Measurements from ENCODE around the gene NF1.

Gene NF1

DNA sequence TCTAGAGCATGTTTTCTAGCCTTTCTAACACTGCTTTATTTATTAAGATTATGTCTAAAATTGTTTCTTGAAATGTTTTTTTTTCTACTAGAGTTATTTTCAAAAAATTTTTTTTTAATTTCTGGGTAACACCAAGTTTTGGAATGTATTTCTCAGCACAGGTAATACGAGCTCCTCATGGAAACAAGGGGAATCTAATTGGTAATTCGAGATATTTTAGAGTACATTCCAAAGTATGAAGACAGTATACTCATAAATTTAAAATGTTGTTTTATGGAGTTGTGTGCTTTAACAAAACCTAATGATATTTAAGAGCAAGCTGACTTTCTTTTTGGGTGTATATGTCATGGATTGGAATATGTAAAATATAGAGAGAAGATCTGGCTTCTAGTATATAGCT lies 159.9 kb downstream of the NF1 start:
- Histone ChIP-seq H4K8ac (ENCODE audit: low read depth, low read length) (no peak overlapping the region), H3K27me3 (ENCODE audit: control insufficient read depth in 3 of 3, insufficient read depth in 3 of 3, low read depth in 1 of 3, low read length in 3 of 3) (no peaks in the 10 kb centered on the region), H2AK5ac (ENCODE audit: low read depth, low read length) (no peak overlapping the region), H2BK12ac (ENCODE audit: low read length) (no peak overlapping the region), H3K4me3 (ENCODE audit: low read length in 2 of 2) (no peak overlapping the region), H2BK120ac (ENCODE audit: low read depth, low read length) (no peak overlapping the region), H2BK5ac (ENCODE audit: low read length) (no peak overlapping the region), H3K27ac (replicated peaks; ENCODE audit: low read length) (no peak overlapping the region), H3K79me1 (ENCODE audit: low read depth, low read length) (no peaks in the 10 kb centered on the region), H3K18ac (ENCODE audit: low read length) (no peak overlapping the region), H3K14ac (ENCODE audit: low read length) (no peak overlapping the region), H4K91ac (ENCODE audit: low read depth, low read length, poor library complexity) (no peak overlapping the region), H2BK15ac (ENCODE audit: low read length) (no peak overlapping the region), H3K36me3 (replicated peaks in 1 of 2; ENCODE audit: control insufficient read depth in 2 of 2, insufficient read depth in 2 of 2, low read length in 2 of 2) (peaks cover 2 to 65% of the 10 kb centered on the region in 2 donors), H3K23ac (ENCODE audit: low read depth, low read length, poor library complexity) (no peak overlapping the region), H3K4me2 (ENCODE audit: insufficient read depth, low read length, poor library complexity, severe bottlenecking) (no peak overlapping the region), H3K9me3 (replicated peaks in 1 of 2; ENCODE audit: control insufficient read depth in 2 of 2, insufficient read depth in 1 of 2, low read depth in 1 of 2, low read length in 2 of 2) (no peaks in the 10 kb centered on the region), H3K4ac (ENCODE audit: low read length) (no peak overlapping the region), H3K9ac (ENCODE audit: low read depth, low read length, poor library complexity) (no peak overlapping the region), H2AFZ (ENCODE audit: low read length) (no peak overlapping the region), H3K4me1 (ENCODE audit: control insufficient read depth in 2 of 2, insufficient read depth in 1 of 2, low read depth in 1 of 2, low read length in 2 of 2) (no peaks in the 10 kb centered on the region)
- no CpG with 5 or more reads among the region's 2 CpGs for WGBS, 2 donors (ENCODE audit: extremely low coverage in 2 of 2, insufficient read length in 2 of 2, insufficient replicate concordance in 1 of 2)
- no peak for DNase-seq (ENCODE audit: low spot score)

DNA sequence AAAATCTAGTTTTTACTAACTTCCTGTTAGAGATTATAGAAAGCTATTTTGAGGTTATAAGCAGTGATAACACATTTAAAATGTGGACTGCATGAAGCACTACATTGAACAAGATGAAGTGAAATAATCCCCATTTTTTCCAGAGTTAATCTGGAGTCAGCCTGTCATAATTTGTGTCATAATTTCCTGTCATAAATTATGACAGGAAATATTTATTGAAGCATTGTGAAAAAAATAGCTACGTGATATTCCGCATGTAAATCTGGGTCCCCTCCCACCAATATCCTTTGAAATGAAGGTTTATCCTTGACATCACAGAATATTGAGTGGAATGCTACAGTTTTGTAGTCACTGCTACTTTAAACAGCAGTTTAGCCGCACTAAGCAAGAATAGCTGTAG lies 162.2 kb downstream of the NF1 start:
- Histone ChIP-seq H2AFZ (ENCODE audit: low read length) (no peak overlapping the region), H2BK12ac (ENCODE audit: low read length) (no peak overlapping the region), H2AK5ac (ENCODE audit: low read depth, low read length) (no peak overlapping the region), H2BK15ac (ENCODE audit: low read length) (no peak overlapping the region), H3K36me3 (replicated peaks in 1 of 2; ENCODE audit: control insufficient read depth in 2 of 2, insufficient read depth in 2 of 2, low read length in 2 of 2) (peaks cover 5 to 68% of the 10 kb centered on the region in 2 donors), H2BK5ac (ENCODE audit: low read length) (no peak overlapping the region), H3K9me3 (replicated peaks in 1 of 2; ENCODE audit: control insufficient read depth in 2 of 2, insufficient read depth in 1 of 2, low read depth in 1 of 2, low read length in 2 of 2) (no peaks in the 10 kb centered on the region), H3K14ac (ENCODE audit: low read length) (no peak overlapping the region), H3K4me2 (ENCODE audit: insufficient read depth, low read length, poor library complexity, severe bottlenecking) (no peak overlapping the region), H3K4ac (ENCODE audit: low read length) (no peak overlapping the region), H3K18ac (ENCODE audit: low read length) (no peak overlapping the region), H3K27me3 (ENCODE audit: control insufficient read depth in 3 of 3, insufficient read depth in 3 of 3, low read depth in 1 of 3, low read length in 3 of 3) (no peaks in the 10 kb centered on the region), H4K91ac (ENCODE audit: low read depth, low read length, poor library complexity) (no peak overlapping the region), H3K4me1 (ENCODE audit: control insufficient read depth in 2 of 2, insufficient read depth in 1 of 2, low read depth in 1 of 2, low read length in 2 of 2) (no peaks in the 10 kb centered on the region), H3K23ac (ENCODE audit: low read depth, low read length, poor library complexity) (no peak overlapping the region), H2BK120ac (ENCODE audit: low read depth, low read length) (no peak overlapping the region), H3K79me1 (ENCODE audit: low read depth, low read length) (no peaks in the 10 kb centered on the region), H4K8ac (ENCODE audit: low read depth, low read length) (no peak overlapping the region), H3K27ac (replicated peaks; ENCODE audit: low read length) (no peak overlapping the region), H3K4me3 (ENCODE audit: low read length in 2 of 2) (no peak overlapping the region), H3K9ac (ENCODE audit: low read depth, low read length, poor library complexity) (no peak overlapping the region)
- DNase-seq (ENCODE audit: low spot score): no peak
- no CpG with 5 or more reads among the region's 3 CpGs for WGBS, 2 donors (ENCODE audit: extremely low coverage in 2 of 2, insufficient read length in 2 of 2, insufficient replicate concordance in 1 of 2)

DNA sequence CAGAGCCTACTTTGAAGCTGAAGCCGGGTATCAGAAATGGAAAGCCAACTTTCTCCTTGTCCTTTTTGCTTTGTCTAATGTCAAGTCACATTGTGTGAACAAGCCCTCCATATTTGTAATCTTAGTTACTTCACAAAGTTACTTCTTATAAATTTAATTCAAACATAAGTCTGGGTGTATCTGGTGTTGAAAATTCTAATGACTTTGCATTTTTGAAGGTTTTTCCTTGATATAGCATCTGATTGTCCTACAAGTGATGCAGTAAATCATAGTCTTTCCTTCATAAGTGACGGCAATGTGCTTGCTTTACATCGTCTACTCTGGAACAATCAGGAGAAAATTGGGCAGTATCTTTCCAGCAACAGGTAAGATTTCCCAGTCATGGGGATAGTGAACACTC lies 165.4 kb downstream of the NF1 start:
- Histone ChIP-seq H2AFZ (ENCODE audit: low read length) (no peak overlapping the region), H4K8ac (ENCODE audit: low read depth, low read length) (no peak overlapping the region), H4K91ac (ENCODE audit: low read depth, low read length, poor library complexity) (no peak overlapping the region), H3K9me3 (replicated peaks in 1 of 2; ENCODE audit: control insufficient read depth in 2 of 2, insufficient read depth in 1 of 2, low read depth in 1 of 2, low read length in 2 of 2) (no peaks in the 10 kb centered on the region), H2AK5ac (ENCODE audit: low read depth, low read length) (no peak overlapping the region), H3K27me3 (ENCODE audit: control insufficient read depth in 3 of 3, insufficient read depth in 3 of 3, low read depth in 1 of 3, low read length in 3 of 3) (no peaks in the 10 kb centered on the region), H3K4me2 (ENCODE audit: insufficient read depth, low read length, poor library complexity, severe bottlenecking) (no peak overlapping the region), H2BK120ac (ENCODE audit: low read depth, low read length) (no peak overlapping the region), H3K9ac (ENCODE audit: low read depth, low read length, poor library complexity) (no peak overlapping the region), H3K4me1 (ENCODE audit: control insufficient read depth in 2 of 2, insufficient read depth in 1 of 2, low read depth in 1 of 2, low read length in 2 of 2) (no peaks in the 10 kb centered on the region), H3K27ac (replicated peaks; ENCODE audit: low read length) (no peak overlapping the region), H3K36me3 (replicated peaks in 1 of 2; ENCODE audit: control insufficient read depth in 2 of 2, insufficient read depth in 2 of 2, low read length in 2 of 2) (peaks cover 5 to 67% of the 10 kb centered on the region in 2 donors), H3K4me3 (ENCODE audit: low read length in 2 of 2) (no peak overlapping the region), H2BK5ac (ENCODE audit: low read length) (no peak overlapping the region), H3K23ac (ENCODE audit: low read depth, low read length, poor library complexity) (no peak overlapping the region), H3K4ac (ENCODE audit: low read length) (no peak overlapping the region), H3K18ac (ENCODE audit: low read length) (no peak overlapping the region), H3K14ac (ENCODE audit: low read length) (no peak overlapping the region), H2BK15ac (ENCODE audit: low read length) (no peak overlapping the region), H2BK12ac (ENCODE audit: low read length) (no peak overlapping the region), H3K79me1 (ENCODE audit: low read depth, low read length) (no peaks in the 10 kb centered on the region)
- DNase-seq (ENCODE audit: low spot score): no peak
- no CpG with 5 or more reads among the region's 3 CpGs for WGBS, 2 donors (ENCODE audit: extremely low coverage in 2 of 2, insufficient read length in 2 of 2, insufficient replicate concordance in 1 of 2)

DNA sequence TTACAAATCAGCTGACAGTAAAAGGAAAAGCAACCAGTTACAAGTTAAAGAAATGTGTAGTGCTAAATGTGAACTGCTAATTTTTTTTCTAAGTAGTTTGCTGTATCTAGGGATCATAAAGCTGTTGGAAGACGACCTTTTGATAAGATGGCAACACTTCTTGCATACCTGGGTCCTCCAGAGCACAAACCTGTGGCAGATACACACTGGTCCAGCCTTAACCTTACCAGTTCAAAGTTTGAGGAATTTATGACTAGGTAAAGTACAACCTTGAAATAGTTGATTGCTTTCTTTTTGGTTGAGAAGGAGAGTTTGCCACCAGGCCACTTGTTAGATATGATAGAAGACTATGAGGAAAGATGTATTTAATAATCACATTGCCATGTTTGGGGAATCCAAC lies 166.8 kb downstream of the NF1 start:
- H4K8ac ChIP-seq (ENCODE audit: low read depth, low read length): no peak overlapping the region
- no peak overlapping the region for H3K4me2 ChIP-seq (ENCODE audit: insufficient read depth, low read length, poor library complexity, severe bottlenecking)
- no CpG with 5 or more reads among the region's 1 CpG for WGBS, 2 donors (ENCODE audit: extremely low coverage in 2 of 2, insufficient read length in 2 of 2, insufficient replicate concordance in 1 of 2)
- no peak for DNase-seq (ENCODE audit: low spot score)
- H3K23ac ChIP-seq (ENCODE audit: low read depth, low read length, poor library complexity): no peak overlapping the region
- no peaks in the 10 kb centered on the region for H3K4me1 ChIP-seq (ENCODE audit: control insufficient read depth in 2 of 2, insufficient read depth in 1 of 2, low read depth in 1 of 2, low read length in 2 of 2)
- no peak overlapping the region for H3K4me3 ChIP-seq (ENCODE audit: low read length in 2 of 2)
- H3K18ac ChIP-seq (ENCODE audit: low read length): no peak overlapping the region
- H3K14ac ChIP-seq (ENCODE audit: low read length): no peak overlapping the region
- H3K36me3 ChIP-seq (replicated peaks in 1 of 2; ENCODE audit: control insufficient read depth in 2 of 2, insufficient read depth in 2 of 2, low read length in 2 of 2): peaks cover 7 to 82% of the 10 kb centered on the region in 2 donors
- H3K9me3 ChIP-seq (replicated peaks in 1 of 2; ENCODE audit: control insufficient read depth in 2 of 2, insufficient read depth in 1 of 2, low read depth in 1 of 2, low read length in 2 of 2): no peaks in the 10 kb centered on the region
- no peak overlapping the region for H2AFZ ChIP-seq (ENCODE audit: low read length)
- H4K91ac ChIP-seq (ENCODE audit: low read depth, low read length, poor library complexity): no peak overlapping the region
- H3K27me3 ChIP-seq (ENCODE audit: control insufficient read depth in 3 of 3, insufficient read depth in 3 of 3, low read depth in 1 of 3, low read length in 3 of 3): no peaks in the 10 kb centered on the region
- H2BK15ac ChIP-seq (ENCODE audit: low read length): no peak overlapping the region
- no peak overlapping the region for H2BK120ac ChIP-seq (ENCODE audit: low read depth, low read length)
- H2BK12ac ChIP-seq (ENCODE audit: low read length): no peak overlapping the region
- H2BK5ac ChIP-seq (ENCODE audit: low read length): no peak overlapping the region
- no peak overlapping the region for H3K4ac ChIP-seq (ENCODE audit: low read length)
- no peak overlapping the region for H3K9ac ChIP-seq (ENCODE audit: low read depth, low read length, poor library complexity)
- H2AK5ac ChIP-seq (ENCODE audit: low read depth, low read length): no peak overlapping the region
- H3K27ac ChIP-seq (replicated peaks; ENCODE audit: low read length): no peak overlapping the region
- no peaks in the 10 kb centered on the region for H3K79me1 ChIP-seq (ENCODE audit: low read depth, low read length)
